MCF 10A (cell line): Measurements from ENCODE around the gene AFF4. TPM values are rescaled to one million over a fixed set of nuclear protein-coding genes. Genes with fewer than 3 reads are reported as not detected.
"Not testable (repeated sequence)": the region's sequence is repeated elsewhere in the genome, so short reads cannot be mapped to it uniquely, and the experiment has no call there.

ENCODE experiments used
- BruUV-seq: library from RNA; stranded (reverse); fragments of 400-500 nt; replicated peaks from 2 replicates; lab custom pipeline; 2021; lab: Mats Ljungman, UMichigan
- CTCF ChIA-PET: fragments of 300-600 bp; sonication (Branson Sonifier 250); formaldehyde crosslinking; extraction: SDS; loops from one replicate; lab custom pipeline; 2021; ENCODE audit warnings: antibody characterized with exemption, inconsistent platforms; lab: Yijun Ruan, JAX
- POLR2A ChIA-PET: fragments of 300-600, 350-650 bp; sonication (Branson Sonifier 250); formaldehyde crosslinking; extraction: SDS; loops from one replicate; lab custom pipeline; 2020; ENCODE audit warnings: antibody characterized with exemption, inconsistent platforms; lab: Yijun Ruan, JAX
- DNase-seq: peaks from one replicate; pipeline ENCODE4 v3.0.0-alpha.2; 2018; ENCODE audit not compliant: unreplicated experiment
- H3K27ac Mint-ChIP-seq: one replicate; pipeline ENCODE4 v1.8.0; 2022; ENCODE audit warnings: mild to moderate bottlenecking, low read depth, mixed read lengths; ENCODE audit not compliant: unreplicated experiment
- H3K27me3 Mint-ChIP-seq: one replicate; pipeline ENCODE4 v1.8.0; 2022; ENCODE audit warnings: mixed read lengths; ENCODE audit not compliant: insufficient read depth, unreplicated experiment
- H3K36me3 Mint-ChIP-seq: one replicate; pipeline ENCODE4 v1.8.0; 2022; ENCODE audit warnings: mild to moderate bottlenecking, moderate library complexity, mixed read lengths; ENCODE audit not compliant: insufficient read depth, unreplicated experiment
- H3K4me1 Mint-ChIP-seq: one replicate; pipeline ENCODE4 v1.8.0; 2022; ENCODE audit warnings: mixed read lengths; ENCODE audit not compliant: insufficient read depth, unreplicated experiment
- H3K4me3 Mint-ChIP-seq: one replicate; pipeline ENCODE4 v1.8.0; 2022; ENCODE audit warnings: mild to moderate bottlenecking, moderate library complexity, mixed read lengths; ENCODE audit not compliant: unreplicated experiment
- H3K9me3 Mint-ChIP-seq: one replicate; pipeline ENCODE4 v1.8.0; 2022; ENCODE audit warnings: mixed read lengths; ENCODE audit not compliant: unreplicated experiment
- CTCF ChIP-seq: fragments of 200-600 bp; IDR thresholded peaks from one replicate; pipeline ENCODE4 v1.8.0; 2022; ENCODE audit warnings: antibody characterized with exemption, mild to moderate bottlenecking; ENCODE audit not compliant: unreplicated experiment
- intact Hi-C: fragments of 100-400 bp; cut with micrococcal nuclease; formaldehyde crosslinking; loops from 2 replicates; pipeline ENCODE4 v1.14.1; 2022
- total RNA-seq: library from RNA; stranded (reverse); gene quantifications from 2 replicates; pipeline ENCODE4 v1.2.3, GENCODE V29; 2022

AFF4 gene
- total RNA-seq, 1 experiment from 2014 or later = 206 TPM

DNA sequence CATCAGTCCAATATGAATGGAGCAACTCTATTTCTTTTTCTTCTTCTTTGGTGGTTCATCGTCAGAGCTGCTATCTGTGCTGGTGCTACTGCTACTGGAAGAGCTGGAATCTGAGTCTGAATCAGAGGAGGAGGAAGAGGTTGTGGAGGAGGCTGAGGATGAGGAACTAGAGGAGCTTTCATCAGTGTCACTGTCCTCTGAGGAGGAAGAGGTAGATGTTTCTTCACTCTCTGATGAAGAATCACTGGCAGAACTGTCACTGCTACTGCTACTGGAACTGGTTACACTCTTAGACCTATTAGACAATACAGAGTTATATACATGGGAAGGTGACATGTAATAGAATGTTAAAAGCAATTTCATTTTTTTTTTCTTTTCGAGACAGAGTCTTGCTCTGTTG is 35.1 kb upstream of the AFF4 start:
- intact Hi-C loops = no loop called here
- H3K36me3 Mint-ChIP-seq = peaks cover 43% of the 10 kb centered on the region
- H3K27ac Mint-ChIP-seq = no peak overlapping the region
- H3K4me3 Mint-ChIP-seq = no peak overlapping the region
- no peak for DNase-seq
- no peaks in the 10 kb centered on the region for H3K27me3 Mint-ChIP-seq
- no TSS peak for BruUV-seq
- TF ChIP-seq CTCF = no peak
- no peaks in the 10 kb centered on the region for H3K4me1 Mint-ChIP-seq
- CTCF ChIA-PET = no interaction called here
- no peaks in the 10 kb centered on the region for H3K9me3 Mint-ChIP-seq
- POLR2A ChIA-PET = interaction anchor here (1.2 kb wide), 2 partner anchors 35 to 53 kb away, joined by 3 read pairs; partner anchors contain the start of genes AFF4 and HSPA4

DNA sequence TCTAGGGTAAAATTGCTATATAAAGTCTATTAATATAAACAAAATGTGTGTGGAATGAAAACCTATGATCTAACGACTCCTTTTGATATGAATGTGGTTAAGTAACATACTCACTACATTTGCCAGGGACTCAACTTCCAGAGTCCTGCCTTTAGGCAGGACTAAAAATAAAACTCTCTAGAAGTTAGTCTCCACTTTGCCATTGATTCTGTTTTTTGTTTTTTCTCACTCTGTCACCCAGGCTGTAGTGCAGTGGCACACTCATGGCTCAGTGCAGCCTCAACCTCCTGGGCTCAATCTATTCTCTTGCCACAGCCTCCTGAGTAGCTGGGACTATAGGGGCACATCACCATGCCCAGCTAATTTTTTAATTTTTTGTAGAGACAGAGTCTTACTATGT is 32.9 kb upstream of the AFF4 start:
- H3K36me3 Mint-ChIP-seq = peaks cover 29% of the 10 kb centered on the region
- no peaks in the 10 kb centered on the region for H3K27me3 Mint-ChIP-seq
- H3K4me3 Mint-ChIP-seq = no peak overlapping the region
- BruUV-seq = no TSS peak
- POLR2A ChIA-PET = no interaction called here
- H3K4me1 Mint-ChIP-seq = no peaks in the 10 kb centered on the region
- no peak for DNase-seq
- no peaks in the 10 kb centered on the region for H3K9me3 Mint-ChIP-seq
- H3K27ac Mint-ChIP-seq = no peak overlapping the region
- no peak for TF ChIP-seq CTCF
- CTCF ChIA-PET = no interaction called here
- intact Hi-C loops = no loop called here

DNA sequence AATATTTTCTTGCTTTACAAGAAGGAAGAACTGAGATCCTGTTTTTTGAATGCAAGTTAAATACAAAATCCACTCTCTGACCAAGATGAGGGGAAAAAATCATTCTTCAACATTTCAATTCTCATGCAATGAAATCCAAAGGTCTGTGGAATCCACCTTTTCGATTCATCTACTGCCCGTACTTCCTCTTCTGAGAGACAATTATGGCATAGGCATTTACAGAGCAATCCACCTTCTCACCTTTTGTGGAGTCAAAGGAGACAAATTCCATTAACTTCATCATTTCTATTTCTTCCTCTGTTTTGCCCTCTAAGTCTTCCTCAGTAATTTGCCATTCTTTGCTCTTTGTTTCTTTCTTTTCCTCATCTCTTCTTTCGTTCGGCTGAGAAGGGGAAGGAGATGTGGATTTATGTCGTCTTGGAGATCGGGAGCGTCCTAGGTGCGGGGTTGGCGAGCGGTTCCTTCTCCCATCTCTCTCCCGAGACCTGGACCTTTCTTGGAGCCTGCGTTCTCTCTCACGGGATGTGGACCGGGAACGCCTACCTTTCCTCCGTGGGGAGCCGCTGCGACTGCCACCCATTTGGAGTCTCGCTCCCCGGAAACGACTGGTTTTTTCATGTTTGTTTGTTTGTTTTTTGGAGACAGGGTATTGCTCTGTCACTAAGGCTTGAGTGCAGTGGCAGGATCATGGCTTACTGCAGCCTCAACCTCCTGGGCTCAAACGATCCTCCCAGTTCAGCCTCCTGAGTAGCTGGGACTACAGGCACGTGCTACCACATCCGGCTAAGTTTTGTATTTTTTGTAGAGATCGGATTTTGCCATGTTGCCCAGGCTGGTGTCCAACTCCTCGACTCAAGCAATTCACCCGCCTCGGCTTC is 24.3 kb upstream of the AFF4 start:
- Mint-ChIP-seq H3K4me1 (no peaks in the 10 kb centered on the region), H3K9me3 (no peaks in the 10 kb centered on the region), H3K4me3 (no peak overlapping the region), H3K36me3 (no peaks in the 10 kb centered on the region), H3K27me3 (no peaks in the 10 kb centered on the region), H3K27ac (no peak overlapping the region)
- intact Hi-C loops = no loop called here
- no peak for DNase-seq
- BruUV-seq = no TSS peak
- ChIA-PET POLR2A (interaction anchor here (1.2 kb wide), 1 partner anchor 24 kb away, joined by 3 read pairs; the partner anchor contains the start of gene AFF4), CTCF (no interaction called here)
- TF ChIP-seq CTCF = no peak

GRCh38 chr5:132982971-132983370 is 19.5 kb upstream of the AFF4 start:
- H3K27me3 Mint-ChIP-seq, intact Hi-C loops, H3K4me1 Mint-ChIP-seq, CTCF ChIA-PET, POLR2A ChIA-PET, H3K27ac Mint-ChIP-seq, BruUV-seq, DNase-seq, H3K9me3 Mint-ChIP-seq, H3K4me3 Mint-ChIP-seq, H3K36me3 Mint-ChIP-seq: not testable (repeated sequence)
